Small intestine (tissue), 7 donors: Measurements from ENCODE around the gene ABHD15. TPM values are rescaled to one million over a fixed set of nuclear protein-coding genes. Genes with fewer than 3 reads are reported as not detected.

Experiments
- DNase-seq, 2 donors: peaks; one replicate each; pipeline versions ENCODE4 v3.0.0 to v3.0.0-alpha.2; 2013
- FAIRE-seq: peaks from 2 replicates; lab custom pipeline; 2012; peaks lifted over from hg19 to GRCh38; lab: Jason Lieb, UNC
- H3K27ac ChIP-seq, 3 donors: one replicate each; pipeline ENCODE4 v1.5.1; 2013; ENCODE audit warnings: low read length in 2 of 3, mild to moderate bottlenecking in 2 of 3, control low read depth in 1 of 3, inconsistent platforms in 1 of 3, low read depth in 1 of 3, moderate library complexity in 1 of 3
- H3K27me3 ChIP-seq, 3 donors: one replicate each; pipeline ENCODE4 v1.6.1; 2013; ENCODE audit warnings: low read length in 3 of 3, inconsistent platforms in 1 of 3; ENCODE audit not compliant: control insufficient read depth in 3 of 3, insufficient read depth in 3 of 3
- H3K36me3 ChIP-seq, 3 donors: one replicate each; pipeline ENCODE4 v1.6.1; 2013; ENCODE audit warnings: low read length in 3 of 3, inconsistent platforms in 1 of 3, low read depth in 1 of 3, mild to moderate bottlenecking in 1 of 3, moderate library complexity in 1 of 3; ENCODE audit not compliant: control insufficient read depth in 3 of 3, insufficient read depth in 2 of 3
- H3K4me1 ChIP-seq, 3 donors: one replicate each; pipeline ENCODE4 v1.6.1; 2013; ENCODE audit warnings: low read length in 2 of 3, inconsistent platforms in 1 of 3, low read depth in 1 of 3, mild to moderate bottlenecking in 1 of 3, moderate library complexity in 1 of 3; ENCODE audit not compliant: control insufficient read depth in 3 of 3, insufficient read depth in 2 of 3
- H3K4me3 ChIP-seq, 3 donors: one replicate each; pipeline ENCODE4 v1.5.1; 2013; ENCODE audit warnings: low read length in 3 of 3, control low read depth in 1 of 3, inconsistent platforms in 1 of 3, low read depth in 1 of 3, mild to moderate bottlenecking in 1 of 3, moderate library complexity in 1 of 3
- H3K9me3 ChIP-seq, 2 donors: one replicate each; pipeline ENCODE4 v1.6.1; 2013; ENCODE audit warnings: low read depth in 1 of 2, low read length in 1 of 2; ENCODE audit not compliant: control insufficient read depth in 2 of 2, insufficient read depth in 1 of 2
- WGBS, 3 donors: extraction: QIAGEN DNeasy Blood & Tissue Kit; methylation state at CpG; one replicate each; pipeline ENCODE4 v1.1.7; 2013; 5-methylcytosine and 5-hydroxymethylcytosine counted together
- polyA plus RNA-seq, 4 donors: library from polyadenylated mRNA; stranded (reverse) in 3 of 4; unstranded in 1 of 4; fragments of 200-250 nt in 3 of 4; fragments of 120-200 nt in 1 of 4; gene quantifications; one replicate each; pipeline versions ENCODE4 v1.2.1 to v1.2.3, GENCODE V29; 2013
- donor health status: healthy with polysubstance abuse.
- donor health status: control.
- donor health status: control.
- donor health status: Bipolar disorder and iron deficiency.
- donor health status: healthy.

ABHD15 gene
- polyA plus RNA-seq, 4 donors = 6.5 to 27.0 (median 9.0) TPM

GRCh38 chr17:29592850-29593551 lies 26.2 kb upstream of the ABHD15 start, which contains the start of gene ANKRD13B:
ANKRD13B (plus strand) TSS chr17:29593132; CDS start chr17:29593622, 490 bp downstream.
- H3K4me3 ChIP-seq = peak within 1 kb of the TSS; percentile 39 to 63 (median 51)
- peaks cover 0 to 4% (median 0%) of the 10 kb centered on the region in 3 donors for H3K36me3 ChIP-seq
- H3K27ac ChIP-seq = peak within 1 kb of the TSS in 2 of 3 donors; percentile 66 to 81
- DNase-seq (peak in 1 of 2 donors; percentile 57), FAIRE-seq (no peak)
- H3K4me1 ChIP-seq = peaks cover 2 to 48% (median 9%) of the 10 kb centered on the region in 3 donors
- H3K27me3 ChIP-seq = peaks cover 0 to 2% (median 0%) of the 10 kb centered on the region in 3 donors
- 0 to 1% (median 1%) methylated on average over 20 to 96 of the region's 96 CpGs for WGBS, 3 donors
- H3K9me3 ChIP-seq = no peaks in the 10 kb centered on the region

- Histone ChIP-seq H3K9me3 (no peaks in the 10 kb centered on the region), H3K4me3 (peak overlapping the region in 2 of 3 donors; percentile 29 to 33), H3K27me3 (peaks cover 0 to 2% (median 0%) of the 10 kb centered on the region in 3 donors), H3K4me1 (peaks cover 2 to 58% (median 9%) of the 10 kb centered on the region in 3 donors), H3K27ac (peak overlapping the region in 2 of 3 donors; percentile 66 to 81), H3K36me3 (peaks cover 0 to 7% (median 0%) of the 10 kb centered on the region in 3 donors)
- WGBS, 3 donors = 6 to 9% (median 9%) methylated on average over 25 of the region's 25 CpGs
- no peak for FAIRE-seq
- DNase-seq = peak; percentile 82 to 93
These were observed 25.1 kb upstream of the ABHD15 start for GRCh38 chr17:29591737-29592608.

- peak in 1 of 2 donors; percentile 63 for DNase-seq
- peak overlapping the region in 1 of 3 donors; percentile 29 for H3K4me3 ChIP-seq
- no peak for FAIRE-seq
- WGBS, 3 donors = 6 to 27% (median 22%) methylated on average over 19 to 31 of the region's 31 CpGs
- no peaks in the 10 kb centered on the region for H3K9me3 ChIP-seq
- H3K27ac ChIP-seq = peak overlapping the region in 1 of 3 donors; percentile 81
- H3K4me1 ChIP-seq = peaks cover 2 to 59% (median 9%) of the 10 kb centered on the region in 3 donors
- H3K36me3 ChIP-seq = peaks cover 0 to 10% (median 0%) of the 10 kb centered on the region in 3 donors
- H3K27me3 ChIP-seq = peaks cover 0 to 2% (median 0%) of the 10 kb centered on the region in 3 donors
These were observed 24.4 kb upstream of the ABHD15 start for GRCh38 chr17:29591146-29591736.

- H3K4me3 ChIP-seq = peak overlapping the region in 2 of 3 donors; percentile 53 to 98
- H3K9me3 ChIP-seq = no peaks in the 10 kb centered on the region
- DNase-seq (no peak), FAIRE-seq (no peak)
- peaks cover 2 to 59% (median 9%) of the 10 kb centered on the region in 3 donors for H3K4me1 ChIP-seq
- H3K27ac ChIP-seq = peak overlapping the region in 1 of 3 donors; percentile 81
- H3K36me3 ChIP-seq = peaks cover 0 to 14% (median 0%) of the 10 kb centered on the region in 3 donors
- 44 to 67% (median 59%) methylated on average over 28 to 30 of the region's 30 CpGs for WGBS, 3 donors
- H3K27me3 ChIP-seq = peaks cover 0 to 2% (median 0%) of the 10 kb centered on the region in 3 donors
These were observed 23.7 kb upstream of the ABHD15 start for GRCh38 chr17:29590411-29591145.

GRCh38 chr17:29589524-29590410 lies 22.9 kb upstream of the ABHD15 start, which contains the start of gene GIT1:
GIT1 (minus strand) TSS chr17:29589648; CDS start chr17:29589378, 270 bp downstream.
- H3K36me3 ChIP-seq = peaks cover 0 to 18% (median 0%) of the 10 kb centered on the region in 3 donors
- DNase-seq = peak; percentile 87 to 92
- peaks cover 0 to 2% (median 0%) of the 10 kb centered on the region in 3 donors for H3K27me3 ChIP-seq
- peak within 1 kb of the TSS; percentile 65 to 98 (median 81) for H3K4me3 ChIP-seq
- no peaks in the 10 kb centered on the region for H3K9me3 ChIP-seq
- FAIRE-seq = no peak
- peaks cover 2 to 59% (median 9%) of the 10 kb centered on the region in 3 donors for H3K4me1 ChIP-seq
- peak within 1 kb of the TSS; percentile 64 to 77 (median 69) for H3K27ac ChIP-seq
- WGBS, 3 donors = 6 to 11% (median 8%) methylated on average over 32 to 70 of the region's 70 CpGs

- H3K36me3 ChIP-seq = peaks cover 0 to 22% (median 0%) of the 10 kb centered on the region in 3 donors
- peaks cover 2 to 50% (median 9%) of the 10 kb centered on the region in 3 donors for H3K4me1 ChIP-seq
- no peaks in the 10 kb centered on the region for H3K27me3 ChIP-seq
- peak overlapping the region; percentile 15 to 77 (median 26) for H3K27ac ChIP-seq
- FAIRE-seq (no peak), DNase-seq (peak; percentile 32 to 66)
- WGBS, 3 donors = 0 to 1% (median 1%) methylated on average over 24 to 72 of the region's 72 CpGs
- peak overlapping the region; percentile 65 to 98 (median 81) for H3K4me3 ChIP-seq
- H3K9me3 ChIP-seq = no peaks in the 10 kb centered on the region
These were observed 21.9 kb upstream of the ABHD15 start for GRCh38 chr17:29588562-29589411.
